ENCODE results near the gene ZP2. TPM values are rescaled to one million over a fixed set of nuclear protein-coding genes. Genes with fewer than 3 reads are reported as not detected.

Gene ZP2
- total and polyA plus RNA-seq, 2 of the 4 experiments (the other 2 are of a cell fraction), result not detected

DNA sequence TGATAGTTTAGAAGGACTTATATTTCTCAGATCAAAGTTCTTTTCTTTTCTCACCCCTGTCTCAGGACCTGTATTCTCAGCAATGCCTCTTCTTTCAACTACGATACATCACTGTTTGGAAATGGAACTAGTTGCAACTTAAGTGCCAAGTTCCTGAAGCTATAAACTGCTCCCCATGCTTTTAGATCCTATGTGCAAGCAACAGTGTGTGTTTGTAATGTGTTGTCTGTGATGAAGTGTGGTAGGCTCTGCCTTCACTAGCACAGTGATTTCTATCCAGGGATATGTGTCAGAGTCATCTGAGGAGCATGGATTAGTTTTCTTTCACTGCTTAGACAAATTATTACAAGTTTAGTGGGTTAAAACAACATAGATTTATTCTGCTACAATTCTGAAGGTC lies 18.4 kb downstream of the ZP2 start:
- H3K4me1 ChIP-seq (ENCODE audit: control insufficient read depth, insufficient read depth, low read length), result peaks cover 3% of the 10 kb centered on the region
- in situ Hi-C loops (cut with MboI; ENCODE audit: low sequenced_read_pairs), result no loop called here
- no peaks in the 10 kb centered on the region for H3K36me3 ChIP-seq (ENCODE audit: control insufficient read depth, insufficient read depth, low read length)
- no peak overlapping the region for H2AK9ac ChIP-seq (replicated peaks; ENCODE audit: low read depth, low read length, poor library complexity)
- H2AK5ac ChIP-seq (ENCODE audit: low read depth, low read length), result no peak overlapping the region
- no TSS peak for BruUV-seq (replicated peaks)
- H4K8ac ChIP-seq (ENCODE audit: low read depth in 2 of 2, low read length in 2 of 2), result no peak overlapping the region
- no peak overlapping the region for H2AFZ ChIP-seq (replicated peaks; ENCODE audit: low read length, poor library complexity)
- no peak overlapping the region for H3K14ac ChIP-seq (replicated peaks; ENCODE audit: low read depth, low read length)
- no peak overlapping the region for H3K4me2 ChIP-seq (ENCODE audit: low read depth, low read length)
- no peak overlapping the region for H4K5ac ChIP-seq (ENCODE audit: low read depth, low read length)
- POLR2A ChIA-PET (ENCODE audit: unreplicated experiment), result no interaction called here
- H3K23ac ChIP-seq (ENCODE audit: low read depth, low read length), result no peak overlapping the region
- H3K27me3 ChIP-seq (ENCODE audit: control insufficient read depth, insufficient read depth, low read length), result peaks cover 11% of the 10 kb centered on the region
- H2BK5ac ChIP-seq (ENCODE audit: low read depth, low read length, poor library complexity, severe bottlenecking), result no peak overlapping the region
- H2BK15ac ChIP-seq (ENCODE audit: low read depth, low read length), result no peak overlapping the region
- H3K27ac ChIP-seq (ENCODE audit: insufficient read depth, low read length), result no peak overlapping the region
- ATAC-seq (ENCODE audit: low read depth), result no peak
- no peaks in the 10 kb centered on the region for H4K20me1 ChIP-seq (ENCODE audit: insufficient read depth, low read length)
- CTCF ChIA-PET, result interaction anchor here (1.0 kb wide), 1 partner anchor 84 kb away, joined by 7 read pairs; no protein-coding TSS in a partner anchor
- no peak overlapping the region for H3K4me3 ChIP-seq (ENCODE audit: insufficient read depth, low read depth, low read length)
- H3K18ac ChIP-seq (ENCODE audit: low read depth, low read length), result no peak overlapping the region
- WGBS, 2 experiments (ENCODE audit: extremely low coverage in 2 of 2, insufficient read length in 1 of 2), result no CpG with 5 or more reads among the region's 1 CpG
- H2BK20ac ChIP-seq (ENCODE audit: low read depth, low read length), result no peak overlapping the region
- no peak overlapping the region for H3K4ac ChIP-seq (ENCODE audit: low read depth, low read length)
- H3K9me1 ChIP-seq (ENCODE audit: insufficient read depth, low read length), result no peaks in the 10 kb centered on the region
- TF ChIP-seq SMC3 (IDR thresholded peaks at IDR 0.05; ENCODE audit: low read depth, low read length) (no peak), CHD1 (IDR thresholded peaks at IDR 0.05; ENCODE audit: low read depth, low read length) (no peak)
- TF ChIP-seq, protein P1, sequence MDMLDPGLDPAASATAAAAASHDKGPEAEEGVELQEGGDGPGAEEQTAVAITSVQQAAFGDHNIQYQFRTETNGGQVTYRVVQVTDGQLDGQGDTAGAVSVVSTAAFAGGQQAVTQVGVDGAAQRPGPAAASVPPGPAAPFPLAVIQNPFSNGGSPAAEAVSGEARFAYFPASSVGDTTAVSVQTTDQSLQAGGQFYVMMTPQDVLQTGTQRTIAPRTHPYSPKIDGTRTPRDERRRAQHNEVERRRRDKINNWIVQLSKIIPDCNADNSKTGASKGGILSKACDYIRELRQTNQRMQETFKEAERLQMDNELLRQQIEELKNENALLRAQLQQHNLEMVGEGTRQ (IDR thresholded peaks at IDR 0.05; ENCODE audit: low read depth, low read length), result no peak
- no peak overlapping the region for H4K91ac ChIP-seq (ENCODE audit: insufficient read depth, low read depth, low read length)
- intact Hi-C loops (cut with micrococcal nuclease), result no loop called here
- no peak overlapping the region for H2BK120ac ChIP-seq (ENCODE audit: low read depth, low read length)
- H3K79me1 ChIP-seq (ENCODE audit: low read depth in 1 of 2, low read length in 2 of 2), result no peaks in the 10 kb centered on the region
- no peak overlapping the region for H3K56ac ChIP-seq (ENCODE audit: extremely low read depth, insufficient read depth, low read length)
- 0 out of 2 replicates have a peak, but pooled peaks cover 4% of the 10 kb centered on the region for H3K9me3 ChIP-seq (ENCODE audit: control insufficient read depth, insufficient read depth, low read length)
- dilution Hi-C loops (cut with HindIII; ENCODE audit: low sequenced_read_pairs, unreplicated experiment), result no loop called here
- H3K9ac ChIP-seq (ENCODE audit: low read depth, low read length), result no peak overlapping the region
- DNase-seq, result no peak
